ENCODE results near the gene MAP7D2.

DNA sequence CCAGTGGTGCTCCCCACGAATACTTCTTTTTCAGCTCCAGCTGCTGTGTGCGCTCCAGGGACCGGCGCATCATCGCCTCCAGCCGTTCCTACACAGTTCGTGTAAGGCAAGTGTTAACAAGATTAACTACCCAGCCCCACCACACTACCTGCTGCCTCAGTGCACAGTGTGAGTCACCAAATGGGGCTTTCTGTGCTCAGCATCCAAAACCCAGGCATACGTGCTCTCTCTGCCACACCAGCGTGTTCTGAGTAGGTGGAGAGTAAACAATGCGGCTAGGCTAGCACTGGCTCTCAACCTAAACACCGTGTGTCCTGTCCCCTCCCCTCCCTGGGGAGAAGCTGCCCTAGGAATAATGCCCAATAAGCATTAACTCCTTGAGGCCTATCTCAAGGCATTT lies 60.0 kb downstream of the MAP7D2 start:
- TF ChIP-seq EZH2 (IDR thresholded peaks at IDR 0.05; ENCODE audit: borderline replicate concordance, low read length), result no peak
- TF ChIP-seq, protein P1, sequence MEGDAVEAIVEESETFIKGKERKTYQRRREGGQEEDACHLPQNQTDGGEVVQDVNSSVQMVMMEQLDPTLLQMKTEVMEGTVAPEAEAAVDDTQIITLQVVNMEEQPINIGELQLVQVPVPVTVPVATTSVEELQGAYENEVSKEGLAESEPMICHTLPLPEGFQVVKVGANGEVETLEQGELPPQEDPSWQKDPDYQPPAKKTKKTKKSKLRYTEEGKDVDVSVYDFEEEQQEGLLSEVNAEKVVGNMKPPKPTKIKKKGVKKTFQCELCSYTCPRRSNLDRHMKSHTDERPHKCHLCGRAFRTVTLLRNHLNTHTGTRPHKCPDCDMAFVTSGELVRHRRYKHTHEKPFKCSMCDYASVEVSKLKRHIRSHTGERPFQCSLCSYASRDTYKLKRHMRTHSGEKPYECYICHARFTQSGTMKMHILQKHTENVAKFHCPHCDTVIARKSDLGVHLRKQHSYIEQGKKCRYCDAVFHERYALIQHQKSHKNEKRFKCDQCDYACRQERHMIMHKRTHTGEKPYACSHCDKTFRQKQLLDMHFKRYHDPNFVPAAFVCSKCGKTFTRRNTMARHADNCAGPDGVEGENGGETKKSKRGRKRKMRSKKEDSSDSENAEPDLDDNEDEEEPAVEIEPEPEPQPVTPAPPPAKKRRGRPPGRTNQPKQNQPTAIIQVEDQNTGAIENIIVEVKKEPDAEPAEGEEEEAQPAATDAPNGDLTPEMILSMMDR (conservative IDR thresholded peaks at IDR 0.05 in 1 of 2, IDR thresholded peaks at IDR 0.05 in 1 of 2; ENCODE audit: extremely low read depth in 1 of 2, insufficient read depth in 1 of 2, low read depth in 1 of 2, low read length in 2 of 2), result no peak

Data from mammary epithelial cell (primary cell).